ENCODE data around the gene LHFPL2.

The LHFPL2 gene

DNA sequence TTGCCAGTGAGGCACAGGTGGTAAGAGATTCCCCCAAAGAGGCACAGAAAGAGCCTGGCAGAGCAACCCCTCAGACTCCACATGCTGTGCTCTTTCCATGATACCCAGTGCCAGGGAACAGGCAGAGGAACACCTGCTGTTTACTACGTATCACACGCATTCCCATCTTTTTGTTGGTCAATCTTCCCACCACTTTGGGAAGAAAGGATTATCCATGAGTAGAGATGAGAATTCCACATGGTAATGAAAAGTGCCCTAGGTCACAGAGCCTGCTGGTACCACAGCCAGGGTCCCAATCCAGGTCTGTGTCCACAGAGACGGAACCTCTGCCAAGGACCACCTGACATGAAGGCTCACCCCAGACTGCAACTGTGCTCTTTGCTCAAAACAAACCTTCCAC, 86.6 kb downstream of the LHFPL2 start:
- no peak overlapping the region for H3K4me3 ChIP-seq (replicated peaks; ENCODE audit: low read depth, low read length)
- no peak for DNase-seq (ENCODE audit: low read depth)
- TF ChIP-seq, protein P1, sequence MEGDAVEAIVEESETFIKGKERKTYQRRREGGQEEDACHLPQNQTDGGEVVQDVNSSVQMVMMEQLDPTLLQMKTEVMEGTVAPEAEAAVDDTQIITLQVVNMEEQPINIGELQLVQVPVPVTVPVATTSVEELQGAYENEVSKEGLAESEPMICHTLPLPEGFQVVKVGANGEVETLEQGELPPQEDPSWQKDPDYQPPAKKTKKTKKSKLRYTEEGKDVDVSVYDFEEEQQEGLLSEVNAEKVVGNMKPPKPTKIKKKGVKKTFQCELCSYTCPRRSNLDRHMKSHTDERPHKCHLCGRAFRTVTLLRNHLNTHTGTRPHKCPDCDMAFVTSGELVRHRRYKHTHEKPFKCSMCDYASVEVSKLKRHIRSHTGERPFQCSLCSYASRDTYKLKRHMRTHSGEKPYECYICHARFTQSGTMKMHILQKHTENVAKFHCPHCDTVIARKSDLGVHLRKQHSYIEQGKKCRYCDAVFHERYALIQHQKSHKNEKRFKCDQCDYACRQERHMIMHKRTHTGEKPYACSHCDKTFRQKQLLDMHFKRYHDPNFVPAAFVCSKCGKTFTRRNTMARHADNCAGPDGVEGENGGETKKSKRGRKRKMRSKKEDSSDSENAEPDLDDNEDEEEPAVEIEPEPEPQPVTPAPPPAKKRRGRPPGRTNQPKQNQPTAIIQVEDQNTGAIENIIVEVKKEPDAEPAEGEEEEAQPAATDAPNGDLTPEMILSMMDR (IDR thresholded peaks at IDR 0.05; ENCODE audit: low read length, missing control alignments): no peak

DNA sequence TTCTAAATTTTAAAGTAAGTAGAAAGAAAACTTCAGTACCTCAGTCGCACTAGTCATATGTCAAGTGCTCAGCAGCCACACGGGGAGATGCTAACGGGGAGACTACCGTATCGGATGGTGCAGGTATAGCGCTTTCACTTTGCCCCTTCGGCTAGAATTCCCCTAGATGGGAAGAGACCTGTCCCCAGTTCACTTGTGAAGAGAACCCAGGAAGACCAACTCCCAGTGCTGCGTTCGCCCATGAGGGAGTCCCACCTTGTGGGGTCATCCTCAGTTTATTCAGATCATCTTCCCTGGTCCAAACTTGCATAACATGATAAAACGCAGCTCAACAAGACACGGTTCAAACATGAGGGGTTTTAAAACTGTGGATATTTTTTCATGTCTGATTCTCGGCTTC, 87.3 kb downstream of the LHFPL2 start:
- TF ChIP-seq, protein P1 (IDR thresholded peaks at IDR 0.05; ENCODE audit: low read length, missing control alignments): no peak
- no peak overlapping the region for H3K4me3 ChIP-seq (replicated peaks; ENCODE audit: low read depth, low read length)
- DNase-seq (ENCODE audit: low read depth): no peak

DNA sequence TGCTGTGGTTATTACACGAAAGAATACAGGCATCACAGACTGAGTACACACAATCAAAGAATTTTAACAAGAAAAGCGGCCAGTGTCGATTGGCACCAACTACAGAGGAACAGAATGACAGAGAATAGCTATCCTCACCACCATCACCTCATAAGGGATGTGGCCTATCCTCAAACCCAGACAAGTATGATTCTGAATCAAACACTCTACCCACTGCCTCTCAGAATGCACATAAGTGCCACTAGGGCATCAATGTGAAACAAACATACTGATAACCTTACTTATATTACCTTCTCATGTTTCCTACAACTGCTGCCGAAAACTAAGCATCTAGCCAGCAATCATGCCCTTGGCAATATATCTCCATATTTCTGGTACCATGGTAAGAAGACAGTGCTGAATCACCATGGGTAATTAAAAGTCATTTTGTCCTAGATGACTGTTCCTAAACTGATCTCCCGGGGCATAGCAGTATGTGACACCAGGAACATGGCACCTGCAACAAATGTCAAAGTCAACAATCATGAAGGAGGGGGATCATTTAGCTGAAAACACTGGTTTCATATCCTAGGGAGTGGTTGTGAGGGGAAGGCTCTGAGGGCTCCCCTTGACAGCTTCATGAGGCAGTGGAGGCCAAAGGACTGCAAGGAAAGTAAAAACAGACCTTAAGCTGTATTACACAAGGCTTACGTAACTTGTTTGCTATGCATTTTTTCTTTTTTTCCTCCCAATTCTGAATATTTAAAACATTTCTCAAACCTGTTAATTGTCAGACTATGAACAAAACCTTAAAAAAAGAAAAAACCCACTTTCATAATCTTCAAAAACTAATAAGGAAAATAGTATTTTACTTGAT, 88.3 kb downstream of the LHFPL2 start:
- TF ChIP-seq, protein P1 (IDR thresholded peaks at IDR 0.05; ENCODE audit: low read length, missing control alignments): no peak
- H3K4me3 ChIP-seq (replicated peaks; ENCODE audit: low read depth, low read length): no peak overlapping the region
- DNase-seq (ENCODE audit: low read depth): no peak

DNA sequence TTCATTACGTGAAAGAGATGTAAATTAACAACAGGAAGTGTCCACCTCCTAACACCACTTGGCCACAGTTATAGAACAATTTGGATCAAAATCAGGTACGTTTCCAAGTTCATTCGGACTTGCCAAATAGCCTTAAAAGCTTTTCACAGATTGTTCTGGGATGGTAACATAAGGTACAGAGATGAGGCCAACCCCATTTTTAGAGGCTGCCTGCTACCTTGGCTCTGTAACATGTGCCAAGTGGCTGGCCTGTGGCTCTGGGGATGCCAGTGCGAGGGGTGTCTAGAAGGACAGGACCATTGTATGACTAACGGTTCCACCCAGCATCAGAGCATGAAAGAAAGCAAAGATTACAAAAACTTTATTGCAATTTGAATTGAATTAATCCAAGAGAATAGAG, 91.0 kb downstream of the LHFPL2 start:
- TF ChIP-seq, protein P1 (IDR thresholded peaks at IDR 0.05; ENCODE audit: low read length, missing control alignments): no peak
- DNase-seq (ENCODE audit: low read depth): no peak
- H3K4me3 ChIP-seq (replicated peaks; ENCODE audit: low read depth, low read length): no peak overlapping the region

DNA sequence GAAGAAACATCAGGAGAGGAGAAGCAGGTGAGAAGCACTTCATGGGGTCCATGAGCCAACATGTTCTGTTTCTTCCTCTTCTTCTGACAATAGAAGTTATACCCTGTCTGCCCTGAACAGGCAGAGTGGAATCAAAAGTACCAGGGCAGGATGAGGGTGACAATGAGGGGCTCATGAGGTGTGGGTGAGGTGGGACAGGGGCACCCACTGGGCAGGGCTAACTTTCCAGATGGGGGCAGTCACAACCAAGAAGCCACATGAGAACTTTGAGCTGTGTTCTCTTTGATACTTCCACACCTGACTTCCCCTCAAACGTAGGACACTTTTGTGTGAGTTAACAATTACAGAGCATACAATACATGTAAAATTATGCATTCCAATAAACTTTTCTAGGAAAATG, 92.7 kb downstream of the LHFPL2 start:
- no peak overlapping the region for H3K4me3 ChIP-seq (replicated peaks; ENCODE audit: low read depth, low read length)
- TF ChIP-seq, protein P1 (IDR thresholded peaks at IDR 0.05; ENCODE audit: low read length, missing control alignments): no peak
- DNase-seq (ENCODE audit: low read depth): no peak

DNA sequence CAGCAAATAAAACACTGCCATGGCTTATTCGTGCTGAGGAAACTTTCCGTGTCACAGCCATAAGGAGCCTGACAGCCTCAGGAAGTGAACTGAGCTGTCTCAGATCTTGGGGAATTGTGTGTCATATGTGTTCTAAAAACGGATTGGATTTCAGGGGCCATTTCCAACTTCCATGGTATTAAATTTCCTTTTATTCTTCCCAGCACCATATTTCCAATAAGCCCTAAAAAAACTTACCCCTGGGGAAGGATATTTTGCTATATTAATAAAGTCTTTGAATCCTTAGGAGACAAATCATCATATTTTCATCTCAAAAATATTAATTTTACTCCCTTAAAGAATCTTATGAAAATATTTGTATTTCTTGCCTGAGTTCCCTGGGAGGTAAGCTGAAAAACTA, 93.9 kb downstream of the LHFPL2 start:
- H3K4me3 ChIP-seq (replicated peaks; ENCODE audit: low read depth, low read length): no peak overlapping the region
- TF ChIP-seq, protein P1 (IDR thresholded peaks at IDR 0.05; ENCODE audit: low read length, missing control alignments): no peak
- DNase-seq (ENCODE audit: low read depth): no peak

Data from fibroblast of pulmonary artery (primary cell).